GM21447 (cell line): Measurements from ENCODE around the gene SPOCK1.
"Not testable (repeated sequence)": the region's sequence is repeated elsewhere in the genome, so short reads cannot be mapped to it uniquely, and the experiment has no call there.

Experiments used
- ATAC-seq: cut with Tn5 transposase; IDR thresholded peaks from one replicate; pipeline ENCODE4 v1.9.1; 2021; ENCODE audit not compliant: unreplicated experiment

SPOCK1 gene

DNA sequence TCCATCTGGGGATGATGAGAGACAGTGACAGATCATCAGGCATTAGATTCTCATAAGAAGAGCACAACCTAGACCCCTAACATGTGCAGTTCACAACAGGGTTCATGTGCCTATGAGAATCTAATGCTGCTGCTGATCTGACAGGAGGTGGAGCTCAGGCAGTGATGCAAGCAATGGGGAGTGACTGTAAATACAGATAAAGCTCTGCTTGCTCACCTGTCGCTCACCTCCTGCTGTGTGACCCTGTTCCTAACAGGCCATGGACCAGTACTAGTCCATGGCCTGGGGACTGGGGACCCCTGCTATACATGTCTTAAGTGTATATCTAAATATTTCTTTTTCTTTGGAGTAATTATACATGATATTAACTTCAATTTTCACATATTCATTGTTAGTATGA lies 265.8 kb downstream of the SPOCK1 start:
- ATAC-seq: not testable (repeated sequence)

DNA sequence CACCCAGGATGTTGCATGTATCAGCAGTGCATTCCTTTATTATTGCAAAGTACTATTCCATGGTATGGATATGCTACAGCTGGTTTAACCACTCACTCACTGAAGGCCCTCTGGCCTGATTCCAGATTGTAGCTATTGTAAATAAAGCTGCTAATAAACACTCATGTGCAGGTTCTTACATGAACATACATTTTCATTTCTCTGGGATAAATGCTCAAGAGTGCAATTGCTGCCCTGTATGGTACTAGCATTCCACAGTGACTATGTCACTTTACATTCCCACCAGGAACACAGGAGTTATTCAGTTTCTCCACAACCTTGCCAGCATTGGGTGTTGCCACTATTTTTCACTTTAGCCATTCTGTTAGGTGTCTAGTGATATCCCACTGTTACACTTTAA lies 267.6 kb downstream of the SPOCK1 start:
- no peak for ATAC-seq

GRCh38 chr5:137228816-137229215 lies 270.3 kb downstream of the SPOCK1 start:
- no peak for ATAC-seq

DNA sequence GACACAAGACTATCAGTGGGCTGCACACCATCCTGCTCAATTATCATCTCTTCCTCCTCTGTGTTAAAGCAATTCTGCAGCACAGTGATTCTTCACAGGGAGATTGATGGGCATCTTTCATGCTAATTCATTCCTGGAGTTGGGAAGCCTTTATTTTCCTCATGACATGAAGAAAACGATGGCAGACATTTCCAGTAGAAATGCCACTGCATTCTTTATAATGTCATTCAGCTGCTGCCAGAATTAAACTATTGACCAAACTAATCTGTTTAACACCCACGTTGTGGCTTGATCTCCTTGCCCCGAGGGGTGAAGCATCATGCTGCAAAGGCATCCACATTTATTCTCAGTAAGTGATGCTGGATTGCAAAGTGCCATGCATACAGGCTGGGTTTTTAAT lies 273.0 kb downstream of the SPOCK1 start:
- ATAC-seq: no peak

DNA sequence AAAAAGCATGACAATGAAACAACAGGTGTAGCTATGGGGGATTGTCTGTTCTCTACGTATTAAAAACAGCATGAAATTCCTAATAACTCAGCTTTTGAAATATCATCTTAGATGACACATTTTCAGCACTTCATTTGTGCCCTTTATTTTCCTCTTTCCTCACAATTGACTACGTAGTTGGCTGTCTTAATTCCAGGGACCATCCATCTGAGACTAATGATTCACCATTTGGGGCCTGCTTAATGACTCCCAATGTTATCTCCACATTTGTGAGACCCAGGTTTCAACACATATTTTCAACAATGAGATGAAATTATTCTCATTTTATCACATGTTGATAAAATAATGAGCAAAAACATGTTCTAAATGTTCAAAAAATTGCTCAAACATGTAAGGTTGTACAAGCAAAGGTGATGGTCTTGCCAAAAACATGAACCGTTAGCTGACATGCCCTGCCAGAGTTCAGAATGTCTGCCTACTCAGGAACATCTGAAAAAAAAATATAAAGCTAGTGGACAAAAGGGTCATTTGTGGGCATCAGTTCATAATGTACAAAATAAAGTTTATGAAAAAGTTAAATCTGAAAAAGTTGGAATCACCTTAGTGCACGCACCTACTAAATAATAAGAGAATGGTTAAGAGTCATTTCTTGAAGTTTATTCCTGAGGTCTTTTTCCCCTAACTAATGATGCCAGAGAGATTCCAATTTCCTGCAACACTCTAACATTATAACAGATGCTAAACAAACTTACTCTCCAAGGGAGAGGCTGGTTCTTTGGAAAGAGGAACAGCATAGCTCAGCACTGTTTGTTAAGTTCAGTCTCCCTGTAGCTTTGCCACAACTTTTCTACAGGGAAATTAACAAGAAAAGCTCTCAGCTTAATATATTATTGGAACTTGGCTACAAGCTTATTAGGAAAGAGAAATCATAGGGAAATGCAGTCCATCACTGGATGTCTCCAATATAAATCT lies 275.5 kb downstream of the SPOCK1 start:
- no peak for ATAC-seq

- no peak for ATAC-seq
These were observed 277.2 kb downstream of the SPOCK1 start for GRCh38 chr5:137221943-137222342.

- no peak for ATAC-seq
These were observed 278.6 kb downstream of the SPOCK1 start for GRCh38 chr5:137220523-137220927.

DNA sequence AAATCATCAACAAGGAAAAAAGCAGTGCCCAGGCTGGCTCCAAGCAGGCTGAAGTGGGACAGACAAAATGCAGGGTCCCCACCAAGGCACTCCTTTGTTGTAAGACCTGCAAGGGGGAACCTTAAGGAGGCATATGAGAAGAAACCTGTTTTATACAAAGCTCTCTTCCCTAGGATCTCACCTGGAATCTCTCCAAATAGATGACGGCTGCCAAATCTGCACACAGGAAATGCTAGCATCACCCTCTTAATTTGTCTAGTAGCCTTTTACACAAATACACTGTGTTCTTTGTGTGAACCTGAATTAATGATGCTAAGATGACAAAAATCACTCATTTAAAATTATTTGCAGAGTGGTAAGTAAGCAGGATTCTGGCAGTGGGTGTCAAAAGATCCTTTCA lies 280.2 kb downstream of the SPOCK1 start:
- ATAC-seq: no peak

GRCh38 chr5:137218471-137218870 lies 280.7 kb downstream of the SPOCK1 start:
- no peak for ATAC-seq

- no peak for ATAC-seq
These were observed 281.4 kb downstream of the SPOCK1 start for GRCh38 chr5:137217599-137218200.

- ATAC-seq: no peak
These were observed 282.0 kb downstream of the SPOCK1 start for GRCh38 chr5:137216976-137217598.

DNA sequence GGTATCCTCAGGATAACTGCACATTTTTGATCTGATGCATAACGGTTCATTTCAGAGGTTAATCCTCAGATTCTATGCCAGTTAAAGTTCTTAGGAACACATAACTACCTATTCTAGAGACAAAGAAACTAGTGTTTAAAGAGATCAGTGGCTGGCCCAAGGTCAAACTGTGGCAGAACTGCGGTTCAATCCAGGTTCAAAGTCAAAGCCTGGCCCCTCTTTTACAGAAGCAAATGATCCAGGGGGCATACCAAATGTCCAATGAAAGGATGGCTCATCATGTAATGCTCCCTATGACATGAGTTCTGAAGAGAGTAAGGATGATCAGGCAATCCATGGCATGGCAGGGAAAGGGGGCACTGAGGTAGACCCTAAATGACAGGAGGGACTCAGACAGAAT lies 283.3 kb downstream of the SPOCK1 start:
- no peak for ATAC-seq

DNA sequence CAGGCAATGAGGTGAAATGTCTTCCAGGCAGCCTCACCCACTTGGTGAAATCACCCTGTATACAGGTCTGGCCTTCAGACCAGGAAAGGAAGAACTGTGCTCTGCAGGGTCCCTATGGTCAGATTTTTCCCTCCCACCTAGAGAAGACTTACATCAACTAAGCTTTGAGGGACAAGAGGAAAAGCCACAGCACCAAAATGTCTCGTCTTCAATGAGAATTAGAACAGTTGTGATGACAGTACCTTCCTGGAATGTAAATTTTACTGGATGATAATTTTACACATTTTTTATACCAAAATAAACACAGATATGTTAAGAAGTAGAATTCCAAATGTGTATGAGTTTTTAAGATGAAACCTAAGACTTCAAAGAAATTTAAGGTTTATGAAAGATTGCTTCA lies 283.9 kb downstream of the SPOCK1 start:
- no peak for ATAC-seq

- ATAC-seq: no peak
These were observed 284.5 kb downstream of the SPOCK1 start for GRCh38 chr5:137214446-137215189.

GRCh38 chr5:137212471-137212870 lies 286.7 kb downstream of the SPOCK1 start:
- ATAC-seq: no peak

DNA sequence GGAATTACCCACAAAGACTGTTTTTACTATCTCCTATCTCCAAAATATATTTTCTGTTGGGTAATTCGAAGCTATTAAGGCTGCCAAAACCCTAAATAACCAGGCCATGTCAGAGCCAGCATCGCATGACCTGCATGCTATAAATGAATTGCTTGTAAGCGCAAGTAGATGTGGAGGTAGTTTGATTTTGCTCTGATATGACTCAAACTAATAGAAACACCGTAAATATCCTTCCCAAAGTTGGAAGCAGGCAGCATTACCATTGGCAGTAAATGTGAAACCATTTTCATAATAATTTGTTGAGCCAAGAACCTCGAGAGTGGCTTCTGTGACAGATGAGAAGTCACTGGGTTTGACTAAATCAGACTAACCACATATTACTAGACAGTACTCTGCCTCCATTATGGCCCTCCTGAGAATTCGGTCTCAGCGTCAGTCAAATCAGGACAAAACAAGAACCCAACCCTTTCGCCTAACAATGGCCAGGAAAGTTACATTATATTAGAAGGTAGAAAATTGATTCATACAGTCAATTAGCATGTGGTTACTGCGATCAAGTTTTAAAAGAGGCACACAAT lies 289.8 kb downstream of the SPOCK1 start:
- ATAC-seq: no peak

- ATAC-seq: no peak
These were observed 291.9 kb downstream of the SPOCK1 start for GRCh38 chr5:137207023-137207760.

DNA sequence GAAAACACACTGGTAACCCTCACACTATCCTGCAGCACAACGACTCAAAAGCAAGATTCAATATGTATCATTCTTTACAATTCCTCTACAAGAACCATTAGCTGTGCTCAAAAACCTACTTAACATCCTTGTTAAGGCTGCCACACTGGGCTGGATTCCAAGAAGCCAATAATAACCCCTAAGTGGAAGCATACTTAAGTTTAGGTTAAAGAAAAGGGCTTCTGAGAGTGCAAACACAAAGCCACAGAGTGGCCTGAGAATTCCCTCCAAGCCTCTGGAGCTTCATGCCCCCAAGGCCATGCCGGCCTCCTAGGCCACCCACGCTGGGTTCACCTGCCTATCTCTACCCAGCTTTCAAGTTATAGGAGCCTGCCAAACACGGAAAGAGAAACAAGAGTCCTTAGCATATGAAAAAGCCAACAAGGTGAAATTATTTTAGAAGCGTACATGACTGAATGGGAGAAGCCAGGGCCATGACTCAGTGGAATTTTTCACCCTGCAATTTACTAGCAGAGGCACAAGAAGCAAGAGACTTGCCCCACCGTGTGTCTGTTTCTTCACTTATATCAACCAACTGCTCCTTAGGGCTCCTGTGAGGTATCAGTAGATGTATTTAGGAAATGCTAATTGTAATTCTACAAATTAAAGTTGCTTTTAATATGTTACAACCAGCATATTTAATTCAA lies 293.0 kb downstream of the SPOCK1 start:
- no peak for ATAC-seq

- no peak for ATAC-seq
These were observed 293.7 kb downstream of the SPOCK1 start for GRCh38 chr5:137205231-137206027.
